NCI-H2081 treated with DMSO at 0.1 percent for 48 hours (cell line): ENCODE measurements around the gene FAIM2.
"Not testable (repeated sequence)": the region's sequence is repeated elsewhere in the genome, so short reads cannot be mapped to it uniquely, and the experiment has no call there.

Experiments
- DNase-seq: peaks from one replicate; lab custom pipeline; 2025; lab: John Stamatoyannopoulos, UW

The FAIM2 gene

DNA sequence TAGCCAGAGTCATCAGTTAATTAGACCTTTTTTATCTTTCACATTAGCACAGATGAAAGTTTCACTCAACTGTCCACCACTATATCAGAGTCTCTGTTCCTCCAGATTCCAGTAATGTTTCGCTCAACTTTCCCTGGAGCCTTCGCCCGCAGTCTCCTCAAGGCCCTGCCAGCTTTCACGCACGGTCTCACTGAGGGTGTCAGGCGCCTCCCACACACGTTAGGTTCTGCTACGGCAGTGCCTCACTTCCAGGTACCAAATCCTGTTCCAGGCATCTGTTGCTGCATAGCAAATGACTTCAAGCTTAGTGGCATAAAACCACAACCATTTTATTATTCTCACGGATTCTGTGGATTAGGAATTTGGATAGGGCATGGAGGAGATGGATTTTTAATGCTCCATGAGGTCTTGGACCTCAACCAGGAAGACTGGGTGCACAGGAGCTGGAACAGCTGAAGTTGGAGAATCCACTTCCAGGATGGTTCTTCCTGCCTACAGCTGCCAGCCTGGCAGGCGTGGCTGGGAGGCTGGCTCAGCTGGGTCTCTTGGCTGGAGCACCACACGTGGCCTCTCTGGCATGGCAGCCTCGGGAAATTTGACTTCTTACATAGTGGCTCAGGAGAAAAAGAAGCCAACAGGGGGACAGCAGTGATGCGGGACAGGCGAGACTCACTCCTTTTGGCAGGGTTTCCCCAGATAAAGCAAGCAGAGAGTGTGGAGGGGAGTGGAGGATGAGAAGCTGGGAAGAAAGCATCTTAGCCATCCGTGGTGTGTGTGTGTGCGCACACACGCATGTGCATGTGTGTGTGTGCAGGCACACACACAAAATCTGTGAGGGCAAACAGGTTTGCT lies 39.5 kb downstream of the FAIM2 start:
- no peak for DNase-seq

GRCh38 chr12:49860921-49861320 lies 42.8 kb downstream of the FAIM2 start:
- DNase-seq, result not testable (repeated sequence)

GRCh38 chr12:49855890-49856289 lies 47.8 kb downstream of the FAIM2 start:
- not testable (repeated sequence) for DNase-seq

DNA sequence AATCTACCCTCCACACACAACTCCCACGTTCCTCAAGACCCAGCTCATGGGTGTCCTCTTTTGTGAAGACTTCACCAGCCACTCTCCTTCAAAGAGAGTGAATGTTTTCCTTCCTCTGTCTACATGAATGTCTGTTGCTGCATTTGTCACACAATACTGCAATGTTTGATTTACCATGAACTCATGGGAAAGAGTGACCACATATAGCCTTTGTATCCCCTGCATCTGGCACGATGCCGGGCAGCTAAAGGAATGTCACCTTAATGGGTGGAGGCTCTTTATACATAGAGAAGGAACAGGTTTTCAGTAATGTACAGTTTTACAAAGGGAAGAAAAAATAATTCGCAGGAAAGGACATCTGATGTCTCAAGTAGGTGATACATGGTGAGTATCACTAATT lies 48.7 kb downstream of the FAIM2 start:
- DNase-seq, result no peak

GRCh38 chr12:49853671-49854070 lies 50.0 kb downstream of the FAIM2 start:
- DNase-seq, result no peak

- no peak for DNase-seq
Measured at GRCh38 chr12:49847161-49847560, 56.5 kb downstream of the FAIM2 start.

DNA sequence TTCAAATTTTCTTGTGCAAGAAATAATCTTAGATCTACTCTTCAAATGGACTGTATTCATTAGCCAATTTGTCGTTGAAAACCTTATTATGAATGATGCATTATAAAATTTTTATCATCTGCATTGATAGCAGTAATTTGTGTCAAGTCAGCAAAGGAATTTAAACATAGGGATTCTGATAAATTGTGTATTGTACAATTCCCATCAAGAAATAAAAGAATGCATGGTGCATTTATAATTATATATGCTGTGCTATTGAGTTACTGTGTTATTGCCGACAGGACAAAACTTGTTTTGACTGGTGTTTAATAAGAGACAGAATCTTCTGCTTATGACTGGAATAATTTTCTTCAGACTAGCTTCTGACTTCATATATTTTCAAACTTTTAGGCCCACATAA lies 57.7 kb downstream of the FAIM2 start:
- DNase-seq, result no peak

DNA sequence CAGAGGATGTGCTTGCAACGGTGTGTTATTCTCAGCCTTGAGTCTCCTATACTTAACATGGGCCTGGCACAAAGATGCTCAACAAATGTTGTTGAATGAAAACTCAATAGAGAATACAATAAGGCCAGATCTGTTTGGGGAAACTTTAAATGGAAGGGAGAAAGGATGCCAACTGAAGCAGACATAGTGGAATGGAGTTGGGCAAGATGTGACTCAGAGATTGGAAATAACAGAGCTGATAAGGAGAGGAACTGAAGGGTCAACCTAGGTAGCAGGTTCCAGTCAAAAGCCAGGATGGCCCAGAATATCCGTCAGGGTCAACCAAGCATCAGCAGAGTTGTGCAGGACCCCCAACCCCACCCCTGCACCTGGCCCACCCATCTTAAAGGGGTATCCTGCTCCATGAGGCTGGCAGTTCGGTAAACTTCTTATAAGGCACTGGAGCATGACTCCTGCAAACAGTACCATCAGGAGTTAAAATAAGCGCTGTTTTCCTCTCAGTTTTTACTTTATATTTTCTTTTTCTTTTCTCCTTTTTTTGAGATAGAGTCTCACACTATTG lies 59.7 kb downstream of the FAIM2 start:
- no peak for DNase-seq

DNA sequence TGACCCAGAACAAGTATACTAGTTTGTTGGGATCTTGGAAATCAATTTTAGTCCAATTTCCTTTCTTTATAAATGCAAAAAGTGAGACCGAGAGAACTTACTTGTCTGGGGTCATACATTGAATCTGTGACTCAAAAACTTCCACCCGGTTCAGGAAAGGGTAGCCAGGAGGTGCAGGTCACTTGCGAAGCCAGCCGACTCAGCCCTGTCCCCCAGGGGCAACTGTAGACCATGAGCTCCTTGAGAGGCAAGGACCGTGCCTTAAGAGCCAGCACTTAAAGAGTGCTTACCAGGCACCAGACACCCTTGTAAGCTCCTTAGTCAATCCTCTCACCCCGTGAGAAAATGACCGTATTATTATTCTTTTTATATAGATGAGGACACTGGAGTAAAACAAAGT lies 60.3 kb downstream of the FAIM2 start:
- no peak for DNase-seq

- peak; percentile 60 for DNase-seq
Measured at GRCh38 chr12:49842519-49843352, 61.0 kb downstream of the FAIM2 start, which contains the start of gene BCDIN3D. TSS of gene BCDIN3D (minus strand) at chr12:49843106. CDS start at chr12:49843087, 19 bp downstream.

DNA sequence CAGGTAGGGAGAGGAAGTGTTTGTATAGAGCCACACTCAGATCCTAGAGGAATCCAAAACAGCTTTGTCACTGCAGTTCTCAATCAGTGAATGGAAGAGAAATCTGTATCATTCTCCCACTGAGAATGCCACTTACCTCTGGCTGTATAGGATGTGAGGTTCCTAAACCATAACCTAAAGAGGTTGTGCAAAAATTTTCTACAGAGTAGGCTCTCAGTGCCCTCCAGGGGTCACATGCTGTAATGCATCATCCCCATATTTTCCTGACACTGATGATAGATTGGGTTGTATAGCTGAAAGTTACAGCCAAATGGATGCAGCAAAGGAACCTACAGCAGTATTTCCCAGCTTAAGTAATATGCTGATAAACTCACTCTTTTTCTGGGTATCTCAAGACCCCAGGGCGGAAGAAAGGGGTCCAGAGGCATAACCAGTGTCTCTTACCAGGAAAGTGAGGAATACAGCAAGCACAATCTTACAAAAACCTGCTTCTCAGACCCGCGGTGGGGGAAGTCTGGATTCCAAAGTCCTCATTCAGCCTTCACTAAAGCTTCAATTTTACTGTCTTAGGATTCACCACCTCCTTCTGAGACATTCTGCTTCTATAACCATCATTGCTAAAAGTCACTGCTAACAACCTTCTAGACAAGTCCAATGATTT lies 64.6 kb downstream of the FAIM2 start:
- no peak for DNase-seq

- no peak for DNase-seq
Measured at GRCh38 chr12:49832836-49833421, 70.8 kb downstream of the FAIM2 start.

- DNase-seq, result no peak
Measured at GRCh38 chr12:49831717-49832116, 72.0 kb downstream of the FAIM2 start.

- DNase-seq, result peak; percentile 38
Measured at GRCh38 chr12:49828133-49829091, 75.3 kb downstream of the FAIM2 start, which contains the start of gene NCKAP5L. TSS of gene NCKAP5L (minus strand) at chr12:49828413. CDS start at chr12:49804044, 24,369 bp downstream.

DNA sequence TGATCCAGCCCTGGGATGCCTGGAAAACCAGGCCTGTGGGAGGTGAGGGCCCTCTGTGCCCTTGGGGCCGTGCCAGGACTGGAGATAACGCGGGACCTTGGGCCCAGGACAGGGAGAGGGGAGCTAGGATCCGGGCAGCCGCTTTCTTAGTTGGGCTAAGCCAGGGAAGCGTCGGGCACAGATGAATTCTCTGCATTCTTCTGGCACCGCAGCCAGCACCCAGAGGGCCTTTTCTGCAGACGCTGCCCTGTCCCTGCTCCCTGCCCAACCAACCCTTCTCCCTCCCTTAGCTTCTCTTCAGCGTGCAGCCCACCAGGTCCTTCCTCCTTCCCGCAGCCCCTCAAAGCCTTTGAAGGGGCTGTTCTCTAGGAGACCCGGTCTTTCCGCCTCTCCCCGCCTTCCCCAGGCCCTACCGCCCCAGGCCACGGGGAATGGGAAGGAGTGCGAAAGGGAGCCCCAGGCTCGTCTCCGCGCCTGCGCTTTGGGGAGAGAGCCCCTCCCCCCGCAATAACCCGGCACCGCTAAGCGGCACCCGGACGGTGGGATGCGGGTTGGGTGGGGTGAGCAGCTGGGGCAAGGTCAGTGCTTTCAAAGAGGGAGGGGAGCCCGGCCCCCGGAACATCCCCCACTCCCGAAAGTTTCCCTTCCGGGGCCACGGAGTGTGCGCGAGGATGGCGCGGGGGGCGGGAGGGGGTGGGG lies 76.2 kb downstream of the FAIM2 start:
- DNase-seq, result no peak

DNA sequence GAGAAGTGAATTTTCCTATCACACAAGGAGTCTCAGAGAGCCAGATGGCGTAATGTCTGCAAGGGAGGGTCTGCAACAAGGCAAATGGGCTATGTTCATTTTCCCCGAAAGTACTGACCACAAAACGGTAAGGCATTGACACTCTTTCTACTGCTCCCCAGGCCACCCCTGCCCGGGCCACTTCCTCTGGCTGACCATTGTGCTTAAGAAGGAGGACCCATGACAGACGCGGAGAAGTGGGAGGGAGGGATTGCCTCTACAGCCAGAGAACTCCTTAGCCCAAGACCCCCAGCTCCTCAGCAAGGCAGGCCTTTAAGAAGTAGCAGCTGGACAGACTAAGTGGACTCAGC lies 76.7 kb downstream of the FAIM2 start:
- no peak for DNase-seq

- DNase-seq, result no peak
Measured at GRCh38 chr12:49825971-49826421, 77.7 kb downstream of the FAIM2 start.

GRCh38 chr12:49825360-49825970 lies 78.2 kb downstream of the FAIM2 start:
- DNase-seq, result no peak

- no peak for DNase-seq
Measured at GRCh38 chr12:49824895-49825294, 78.8 kb downstream of the FAIM2 start.
